HepG2 (cell line): ENCODE data around the gene CDC14B. TPM values are rescaled to one million over a fixed set of nuclear protein-coding genes. Genes with fewer than 3 reads are reported as not detected.
A peak's percentile ranks its signal among the peaks of the same experiment; 100 is the strongest.

ENCODE experiments used
- ATAC-seq: fragments of 200-7000 bp; cut with Tn5 transposase; 3 replicates; pipeline ENCODE4 v1.9.1; 2020; ENCODE audit warnings: mild to moderate bottlenecking, moderate library complexity
- BruUV-seq: library from RNA; stranded (reverse); fragments of 400-500 nt; replicated peaks from 2 replicates; lab custom pipeline; 2021; lab: Mats Ljungman, UMichigan
- CTCF ChIA-PET: fragments of 300-600 bp; formaldehyde crosslinking; extraction: SDS; loops from one replicate; lab custom pipeline; 2021; ENCODE audit warnings: low total read pairs, inconsistent platforms, low intra/inter-chr PET ratio; lab: Yijun Ruan, JAX
- POLR2A ChIA-PET: fragments of 350-600 bp; sonication (Branson Sonifier 250); formaldehyde crosslinking; loops from one replicate; lab custom pipeline; 2020; ENCODE audit warnings: antibody characterized with exemption, inconsistent platforms; lab: Yijun Ruan, JAX
- DNase-seq: peaks from one replicate; pipeline ENCODE4 v3.0.0-alpha.2; 2015; ENCODE audit warnings: low spot score
- FAIRE-seq: peaks from 3 replicates; lab custom pipeline; 2011; peaks lifted over from hg19 to GRCh38; lab: Jason Lieb, UNC
- H2AFZ ChIP-seq: one replicate; pipeline ENCODE4 v1.6.1; 2011; ENCODE audit warnings: low read length, inconsistent platforms
- H3K27ac ChIP-seq: fragments of 300-600 bp; 3 replicates; pipeline ENCODE4 v1.8.0; 2011; ENCODE audit warnings: mixed run types, mild to moderate bottlenecking, mixed read lengths, low read length, inconsistent platforms; ENCODE audit not compliant: insufficient read depth; ENCODE audit errors: extremely low read length
- H3K27me3 ChIP-seq, 2 experiments: fragments of 200-600 bp in 1 of 2; 2 replicates in 1 of 2; 3 replicates in 1 of 2; pipeline versions ENCODE4 v1.6.0 to v1.8.0; 2011; ENCODE audit warnings: low read length in 2 of 2, mild to moderate bottlenecking in 2 of 2, moderate library complexity in 2 of 2, inconsistent platforms in 1 of 2; ENCODE audit not compliant: insufficient read depth in 2 of 2, control insufficient read depth in 1 of 2
- H3K36me3 ChIP-seq, 2 experiments: fragments of 200-600 bp in 1 of 2; replicated peaks in 1 of 2; 2 replicates in 1 of 2; 3 replicates in 1 of 2; pipeline versions ENCODE4 v1.5.1 to v1.8.0; 2011; ENCODE audit warnings: low read length in 2 of 2, inconsistent platforms in 1 of 2; ENCODE audit not compliant: insufficient read depth in 2 of 2, control insufficient read depth in 1 of 2
- H3K4me1 ChIP-seq: 2 replicates; pipeline ENCODE4 v1.5.1; 2012; ENCODE audit warnings: low read length, inconsistent platforms; ENCODE audit not compliant: insufficient read depth
- H3K4me2 ChIP-seq: 2 replicates; pipeline ENCODE4 v1.6.0; 2011; ENCODE audit warnings: low read depth, low read length, inconsistent platforms
- H3K4me3 ChIP-seq, 3 experiments: fragments of 200-600 bp in 1 of 3; sonication (generic), shearing (Covaris generic) in 1 of 3; replicated peaks in 1 of 3; 2 replicates each; pipeline ENCODE4 v1.5.1; 2011 to 2016; ENCODE audit warnings: low read length in 3 of 3, inconsistent platforms in 2 of 3, low read depth in 2 of 3, mild to moderate bottlenecking in 2 of 3, control low read depth in 1 of 3, mixed read lengths in 1 of 3; ENCODE audit not compliant: insufficient read depth in 1 of 3
- H3K79me2 ChIP-seq: one replicate; pipeline ENCODE4 v1.6.1; 2011; ENCODE audit warnings: low read length, inconsistent platforms; ENCODE audit not compliant: insufficient read depth
- H3K9ac ChIP-seq: 2 replicates; pipeline ENCODE4 v1.6.0; 2011; ENCODE audit warnings: mild to moderate bottlenecking, low read depth, low read length, inconsistent platforms; ENCODE audit not compliant: insufficient read depth
- H3K9me3 ChIP-seq: 2 replicates; pipeline ENCODE4 v1.5.1; 2012; ENCODE audit warnings: mild to moderate bottlenecking, low read length
- H4K20me1 ChIP-seq: 2 replicates; pipeline ENCODE4 v1.6.0; 2011; ENCODE audit warnings: inconsistent platforms, mild to moderate bottlenecking, low read length, moderate library complexity; ENCODE audit not compliant: insufficient read depth
- BHLHE40 ChIP-seq: IDR thresholded peaks from 2 replicates; pipeline ENCODE4 v1.6.1; 2011; ENCODE audit warnings: low read length, improper control_type of control experiment
- FOXP1 ChIP-seq, 2 experiments: fragments of 450-650 bp in 1 of 2; IDR thresholded peaks; 2 replicates each; pipeline ENCODE4 v1.6.1; 2017 to 2018; ENCODE audit warnings: antibody characterized with exemption in 1 of 2
- GATAD2A ChIP-seq: IDR thresholded peaks from 2 replicates; pipeline ENCODE4 v1.6.1; 2016
- GLI4 ChIP-seq: sonication (generic); formaldehyde crosslinking; IDR thresholded peaks from 2 replicates; pipeline ENCODE4 v1.5.1; 2020; ENCODE audit warnings: missing genetic modification reagents, mild to moderate bottlenecking, moderate library complexity, borderline replicate concordance
- MAX ChIP-seq: IDR thresholded peaks from 2 replicates; pipeline ENCODE4 v1.6.1; 2012; ENCODE audit warnings: inconsistent platforms
- NR2F6 ChIP-seq, 2 experiments: IDR thresholded peaks; 2 replicates each; pipeline ENCODE4 v1.6.1; 2016; ENCODE audit warnings: antibody characterized with exemption in 1 of 2, mild to moderate bottlenecking in 1 of 2
- SAP130 ChIP-seq: IDR thresholded peaks from 2 replicates; pipeline ENCODE4 v1.6.1; 2016; ENCODE audit warnings: low read depth
- SOX13 ChIP-seq, 3 experiments: fragments of 450-650 bp in 1 of 3; sonication (generic) in 1 of 3; formaldehyde crosslinking in 1 of 3; IDR thresholded peaks in 2 of 3; conservative IDR thresholded peaks in 1 of 3; 2 replicates each; pipeline versions ENCODE4 v1.5.0 to v1.6.1; 2016 to 2020; ENCODE audit warnings: antibody characterized with exemption in 1 of 3, mild to moderate bottlenecking in 1 of 3, missing compliant biosample characterization in 1 of 3, missing genetic modification reagents in 1 of 3, moderate library complexity in 1 of 3
- TEAD3 ChIP-seq: optimal IDR thresholded peaks from 2 replicates; pipeline ENCODE3; 2016; ENCODE audit warnings: borderline replicate concordance
- TRIM24 ChIP-seq: sonication (generic); formaldehyde crosslinking; IDR thresholded peaks from 2 replicates; pipeline ENCODE4 v1.8.0; 2022; ENCODE audit warnings: mild to moderate bottlenecking, missing genetic modification reagents
- ZNF3 ChIP-seq: IDR thresholded peaks from 2 replicates; pipeline ENCODE4 v1.7.0; 2017; ENCODE audit warnings: inconsistent platforms
- WGBS: methylation state at CpG from one replicate; pipeline ENCODE4 v1.1.6; 2017; ENCODE audit warnings: low lambda C conversion rate; 5-methylcytosine and 5-hydroxymethylcytosine counted together
- in situ Hi-C: cut with HindIII; loops from 2 replicates; pipeline ENCODE4 v1.10.0; 2017; ENCODE audit warnings: low pct_unique_long_range_greater_than_20kb; ENCODE audit not compliant: extremely low pct_ligation_motif_present
- intact Hi-C: fragments of 100-400 bp; cut with micrococcal nuclease; formaldehyde crosslinking; loops from one replicate; pipeline ENCODE4 v1.10.0; 2022; ENCODE audit not compliant: unreplicated experiment
- polyA plus RNA-seq, 8 experiments: library from polyadenylated mRNA; depleted of rRNA in 3 of 8; stranded (reverse) in 7 of 8; unstranded in 1 of 8; fragments of >200 nt; fragmentation: Illumina TruSeq in 4 of 8; extraction: Trizol in 4 of 8; gene quantifications; 2 replicates each; pipeline versions ENCODE4 v1.2.1 to v1.2.3, GENCODE V29; 2011 to 2016; ENCODE audit warnings: low read depth in 4 of 8, missing spikeins in 1 of 8, mixed read lengths in 1 of 8; ENCODE audit not compliant: insufficient read depth in 1 of 8
- total RNA-seq, 5 experiments: library from RNA; depleted of rRNA; stranded (reverse); fragments of >200 nt; fragmentation: Illumina TruSeq; extraction: Trizol; gene quantifications; 2 replicates each; pipeline ENCODE4 v1.2.3, GENCODE V29; 2016; ENCODE audit warnings: low read depth in 1 of 5
- TF ChIP-seq, protein P1 (sequence below): sonication (generic); formaldehyde crosslinking; IDR thresholded peaks from 2 replicates; pipeline ENCODE4 v1.4.0; 2020; ENCODE audit warnings: mild to moderate bottlenecking, low read depth, missing genetic modification reagents
- TF ChIP-seq, protein P2 (sequence below): IDR thresholded peaks from 2 replicates; pipeline ENCODE4 v1.4.0; 2020; ENCODE audit warnings: mild to moderate bottlenecking, missing genetic modification reagents
- TF ChIP-seq, protein P3 (sequence below): sonication (generic); formaldehyde crosslinking; IDR thresholded peaks from 2 replicates; pipeline ENCODE4 v1.9.0; 2022; ENCODE audit warnings: missing genetic modification reagents, mild to moderate bottlenecking, borderline replicate concordance
- TF ChIP-seq, protein P4 (sequence below), 2 experiments: sonication (generic) in 1 of 2; formaldehyde crosslinking in 1 of 2; IDR thresholded peaks; 2 replicates each; pipeline versions ENCODE4 v1.5.1 to v1.6.1; 2011 to 2020; ENCODE audit warnings: borderline replicate concordance in 1 of 2, low read depth in 1 of 2, low read length in 1 of 2, mild to moderate bottlenecking in 1 of 2, missing genetic modification reagents in 1 of 2, moderate library complexity in 1 of 2

CDC14B gene
- total and polyA plus RNA-seq, 2 of the 13 experiments (the other 11 are each of a cell fraction or from before 2014, with no cell fraction given), result 25.8 to 33.3 TPM

GRCh38 chr9:96641514-96641913, 21.9 kb upstream of the CDC14B start:
- in situ Hi-C loops, result no loop called here
- Histone ChIP-seq H3K4me2 (no peak overlapping the region), H2AFZ (no peak overlapping the region), H3K79me2 (no peaks in the 10 kb centered on the region), H3K4me3 (no peak overlapping the region), H3K4me1 (peaks cover 21% of the 10 kb centered on the region), H3K27ac (peak overlapping the region; percentile 16), H4K20me1 (no peaks in the 10 kb centered on the region), H3K36me3 (peaks cover 3 to 8% of the 10 kb centered on the region in 2 experiments; a peak in 2 of 5 replicates), H3K9me3 (no peaks in the 10 kb centered on the region), H3K9ac (no peak overlapping the region), H3K27me3 (no peaks in the 10 kb centered on the region)
- BruUV-seq, result no TSS peak
- intact Hi-C loops, result no loop called here
- 62% methylated on average over 3 of the region's 3 CpGs for WGBS
- DNase-seq (peak; percentile 58), FAIRE-seq (peak; percentile 70), ATAC-seq (peak; percentile 78)
- ChIA-PET CTCF (no interaction called here), POLR2A (no interaction called here)
- TF ChIP-seq FOXP1 (IDR thresholded peaks at IDR 0.05) (no peak), FOXP1 (CRISPR knock-in tag; IDR thresholded peaks at IDR 0.05) (peak; percentile 24; the same call in 1 of the 2 replicates), NR2F6 (IDR thresholded peaks at IDR 0.05) (0 out of 2 replicates have a peak, but pooled peaks have one; percentile 31), NR2F6 (CRISPR knock-in tag; IDR thresholded peaks at IDR 0.05) (peak; percentile 46; the same call in 1 of the 2 replicates), MAX (peak; percentile 32; the same call in 1 of the 2 replicates), TRIM24 (CRISPR knock-in tag) (no peak), ZNF3 (CRISPR knock-in tag) (no peak), GATAD2A (CRISPR knock-in tag) (0 out of 2 replicates have a peak, but pooled peaks have one; percentile 25), GLI4 (no peak), SOX13 (IDR thresholded peaks at IDR 0.05) (no peak), SOX13 (CRISPR knock-in tag; conservative IDR thresholded peaks at IDR 0.05 in 1 of 2, IDR thresholded peaks at IDR 0.05 in 1 of 2) (peak in 1 of 2 experiments; percentile 20; a peak in 1 of 4 replicates), TEAD3 (CRISPR knock-in tag) (peak; percentile 86), BHLHE40 (0 out of 2 replicates have a peak, but pooled peaks have one; percentile 39), SAP130 (CRISPR knock-in tag) (peak; percentile 45; the same call in 1 of the 2 replicates)
- TF ChIP-seq, protein P1, sequence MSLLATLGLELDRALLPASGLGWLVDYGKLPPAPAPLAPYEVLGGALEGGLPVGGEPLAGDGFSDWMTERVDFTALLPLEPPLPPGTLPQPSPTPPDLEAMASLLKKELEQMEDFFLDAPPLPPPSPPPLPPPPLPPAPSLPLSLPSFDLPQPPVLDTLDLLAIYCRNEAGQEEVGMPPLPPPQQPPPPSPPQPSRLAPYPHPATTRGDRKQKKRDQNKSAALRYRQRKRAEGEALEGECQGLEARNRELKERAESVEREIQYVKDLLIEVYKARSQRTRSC (CRISPR knock-in tag), result no peak
- TF ChIP-seq, protein P2, sequence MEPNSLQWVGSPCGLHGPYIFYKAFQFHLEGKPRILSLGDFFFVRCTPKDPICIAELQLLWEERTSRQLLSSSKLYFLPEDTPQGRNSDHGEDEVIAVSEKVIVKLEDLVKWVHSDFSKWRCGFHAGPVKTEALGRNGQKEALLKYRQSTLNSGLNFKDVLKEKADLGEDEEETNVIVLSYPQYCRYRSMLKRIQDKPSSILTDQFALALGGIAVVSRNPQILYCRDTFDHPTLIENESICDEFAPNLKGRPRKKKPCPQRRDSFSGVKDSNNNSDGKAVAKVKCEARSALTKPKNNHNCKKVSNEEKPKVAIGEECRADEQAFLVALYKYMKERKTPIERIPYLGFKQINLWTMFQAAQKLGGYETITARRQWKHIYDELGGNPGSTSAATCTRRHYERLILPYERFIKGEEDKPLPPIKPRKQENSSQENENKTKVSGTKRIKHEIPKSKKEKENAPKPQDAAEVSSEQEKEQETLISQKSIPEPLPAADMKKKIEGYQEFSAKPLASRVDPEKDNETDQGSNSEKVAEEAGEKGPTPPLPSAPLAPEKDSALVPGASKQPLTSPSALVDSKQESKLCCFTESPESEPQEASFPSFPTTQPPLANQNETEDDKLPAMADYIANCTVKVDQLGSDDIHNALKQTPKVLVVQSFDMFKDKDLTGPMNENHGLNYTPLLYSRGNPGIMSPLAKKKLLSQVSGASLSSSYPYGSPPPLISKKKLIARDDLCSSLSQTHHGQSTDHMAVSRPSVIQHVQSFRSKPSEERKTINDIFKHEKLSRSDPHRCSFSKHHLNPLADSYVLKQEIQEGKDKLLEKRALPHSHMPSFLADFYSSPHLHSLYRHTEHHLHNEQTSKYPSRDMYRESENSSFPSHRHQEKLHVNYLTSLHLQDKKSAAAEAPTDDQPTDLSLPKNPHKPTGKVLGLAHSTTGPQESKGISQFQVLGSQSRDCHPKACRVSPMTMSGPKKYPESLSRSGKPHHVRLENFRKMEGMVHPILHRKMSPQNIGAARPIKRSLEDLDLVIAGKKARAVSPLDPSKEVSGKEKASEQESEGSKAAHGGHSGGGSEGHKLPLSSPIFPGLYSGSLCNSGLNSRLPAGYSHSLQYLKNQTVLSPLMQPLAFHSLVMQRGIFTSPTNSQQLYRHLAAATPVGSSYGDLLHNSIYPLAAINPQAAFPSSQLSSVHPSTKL (CRISPR knock-in tag), result peak; percentile 31; the same call in 1 of the 2 replicates
- TF ChIP-seq, protein P3, sequence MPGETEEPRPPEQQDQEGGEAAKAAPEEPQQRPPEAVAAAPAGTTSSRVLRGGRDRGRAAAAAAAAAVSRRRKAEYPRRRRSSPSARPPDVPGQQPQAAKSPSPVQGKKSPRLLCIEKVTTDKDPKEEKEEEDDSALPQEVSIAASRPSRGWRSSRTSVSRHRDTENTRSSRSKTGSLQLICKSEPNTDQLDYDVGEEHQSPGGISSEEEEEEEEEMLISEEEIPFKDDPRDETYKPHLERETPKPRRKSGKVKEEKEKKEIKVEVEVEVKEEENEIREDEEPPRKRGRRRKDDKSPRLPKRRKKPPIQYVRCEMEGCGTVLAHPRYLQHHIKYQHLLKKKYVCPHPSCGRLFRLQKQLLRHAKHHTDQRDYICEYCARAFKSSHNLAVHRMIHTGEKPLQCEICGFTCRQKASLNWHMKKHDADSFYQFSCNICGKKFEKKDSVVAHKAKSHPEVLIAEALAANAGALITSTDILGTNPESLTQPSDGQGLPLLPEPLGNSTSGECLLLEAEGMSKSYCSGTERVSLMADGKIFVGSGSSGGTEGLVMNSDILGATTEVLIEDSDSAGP (CRISPR knock-in tag), result no peak
- TF ChIP-seq, protein P4, sequence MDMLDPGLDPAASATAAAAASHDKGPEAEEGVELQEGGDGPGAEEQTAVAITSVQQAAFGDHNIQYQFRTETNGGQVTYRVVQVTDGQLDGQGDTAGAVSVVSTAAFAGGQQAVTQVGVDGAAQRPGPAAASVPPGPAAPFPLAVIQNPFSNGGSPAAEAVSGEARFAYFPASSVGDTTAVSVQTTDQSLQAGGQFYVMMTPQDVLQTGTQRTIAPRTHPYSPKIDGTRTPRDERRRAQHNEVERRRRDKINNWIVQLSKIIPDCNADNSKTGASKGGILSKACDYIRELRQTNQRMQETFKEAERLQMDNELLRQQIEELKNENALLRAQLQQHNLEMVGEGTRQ (IDR thresholded peaks at IDR 0.05; ENCODE audit: low read depth, low read length), result no peak
- TF ChIP-seq, protein P4 (CRISPR knock-in tag; IDR thresholded peaks at IDR 0.05; ENCODE audit: borderline replicate concordance), result no peak
